HepG2 (cell line): ENCODE data around the gene ZNF669. TPM values are rescaled to one million over a fixed set of nuclear protein-coding genes. Genes with fewer than 3 reads are reported as not detected.

Experiments
- HHEX ChIP-seq: IDR thresholded peaks from 2 replicates; pipeline ENCODE4 v1.6.1; 2016; ENCODE audit warnings: control low read depth
- HOXA7 ChIP-seq: sonication (generic); formaldehyde crosslinking; IDR thresholded peaks from 2 replicates; pipeline ENCODE4 v1.8.1; 2022; ENCODE audit warnings: mild to moderate bottlenecking, missing genetic modification reagents, moderate library complexity
- HOXA9 ChIP-seq: sonication (generic); formaldehyde crosslinking; IDR thresholded peaks from 2 replicates; pipeline ENCODE4 v1.8.1; 2022; ENCODE audit warnings: missing genetic modification reagents, mild to moderate bottlenecking, moderate library complexity, borderline replicate concordance
- NPAS2 ChIP-seq: sonication (generic); formaldehyde crosslinking; IDR thresholded peaks from 2 replicates; pipeline ENCODE4 v1.8.0; 2022; ENCODE audit warnings: mild to moderate bottlenecking, missing genetic modification reagents, borderline replicate concordance
- SP4 ChIP-seq: sonication (generic); formaldehyde crosslinking; IDR thresholded peaks from 2 replicates; pipeline ENCODE4 v1.8.1; 2023; ENCODE audit warnings: mild to moderate bottlenecking, missing genetic modification reagents
- TFAP4 ChIP-seq: sonication (generic); IDR thresholded peaks from 2 replicates; pipeline ENCODE4 v1.6.1; 2016; ENCODE audit warnings: low read depth, borderline replicate concordance
- UBTF ChIP-seq: sonication (generic); formaldehyde crosslinking; IDR thresholded peaks from 2 replicates; pipeline ENCODE4 v1.4.0; 2020; ENCODE audit warnings: mild to moderate bottlenecking, missing genetic modification reagents
- XRCC5 ChIP-seq: fragments of 200-400 bp; formaldehyde crosslinking; optimal IDR thresholded peaks from 2 replicates; pipeline ENCODE3; 2017; ENCODE audit warnings: mild to moderate bottlenecking, low read length
- ZNF496 ChIP-seq: sonication (generic); formaldehyde crosslinking; IDR thresholded peaks from 2 replicates; pipeline ENCODE4 v1.8.1; 2023; ENCODE audit warnings: mild to moderate bottlenecking, moderate library complexity, missing genetic modification reagents; ENCODE audit not compliant: insufficient replicate concordance
- ZNF614 ChIP-seq: IDR thresholded peaks from 2 replicates; pipeline ENCODE4 v1.6.1; 2018; ENCODE audit warnings: missing biosample characterization, missing genetic modification reagents, inconsistent platforms, borderline replicate concordance
- ZNF678 ChIP-seq: sonication (generic); formaldehyde crosslinking; IDR thresholded peaks from 2 replicates; pipeline ENCODE4 v1.4.0; 2020; ENCODE audit warnings: mild to moderate bottlenecking, missing genetic modification reagents
- polyA plus RNA-seq, 8 experiments: library from polyadenylated mRNA; depleted of rRNA in 3 of 8; stranded (reverse) in 7 of 8; unstranded in 1 of 8; fragments of >200 nt; fragmentation: Illumina TruSeq in 4 of 8; extraction: Trizol in 4 of 8; gene quantifications; 2 replicates each; pipeline versions ENCODE4 v1.2.1 to v1.2.3, GENCODE V29; 2011 to 2016; ENCODE audit warnings: low read depth in 4 of 8, missing spikeins in 1 of 8, mixed read lengths in 1 of 8; ENCODE audit not compliant: insufficient read depth in 1 of 8
- total RNA-seq, 5 experiments: library from RNA; depleted of rRNA; stranded (reverse); fragments of >200 nt; fragmentation: Illumina TruSeq; extraction: Trizol; gene quantifications; 2 replicates each; pipeline ENCODE4 v1.2.3, GENCODE V29; 2016; ENCODE audit warnings: low read depth in 1 of 5
- TF ChIP-seq, protein P1 (sequence below): sonication (generic); formaldehyde crosslinking; IDR thresholded peaks from 2 replicates; pipeline ENCODE4 v1.5.0; 2020; ENCODE audit warnings: mild to moderate bottlenecking, missing genetic modification reagents, borderline replicate concordance
- TF ChIP-seq, protein P2 (sequence below): sonication (generic); formaldehyde crosslinking; IDR thresholded peaks from 2 replicates; pipeline ENCODE4 v1.5.0; 2020; ENCODE audit warnings: mild to moderate bottlenecking, missing genetic modification reagents, borderline replicate concordance

Gene ZNF669
- total and polyA plus RNA-seq, 2 of the 13 experiments (the other 11 are each of a cell fraction or from before 2014, with no cell fraction given) = 3.1 to 14.6 TPM

DNA sequence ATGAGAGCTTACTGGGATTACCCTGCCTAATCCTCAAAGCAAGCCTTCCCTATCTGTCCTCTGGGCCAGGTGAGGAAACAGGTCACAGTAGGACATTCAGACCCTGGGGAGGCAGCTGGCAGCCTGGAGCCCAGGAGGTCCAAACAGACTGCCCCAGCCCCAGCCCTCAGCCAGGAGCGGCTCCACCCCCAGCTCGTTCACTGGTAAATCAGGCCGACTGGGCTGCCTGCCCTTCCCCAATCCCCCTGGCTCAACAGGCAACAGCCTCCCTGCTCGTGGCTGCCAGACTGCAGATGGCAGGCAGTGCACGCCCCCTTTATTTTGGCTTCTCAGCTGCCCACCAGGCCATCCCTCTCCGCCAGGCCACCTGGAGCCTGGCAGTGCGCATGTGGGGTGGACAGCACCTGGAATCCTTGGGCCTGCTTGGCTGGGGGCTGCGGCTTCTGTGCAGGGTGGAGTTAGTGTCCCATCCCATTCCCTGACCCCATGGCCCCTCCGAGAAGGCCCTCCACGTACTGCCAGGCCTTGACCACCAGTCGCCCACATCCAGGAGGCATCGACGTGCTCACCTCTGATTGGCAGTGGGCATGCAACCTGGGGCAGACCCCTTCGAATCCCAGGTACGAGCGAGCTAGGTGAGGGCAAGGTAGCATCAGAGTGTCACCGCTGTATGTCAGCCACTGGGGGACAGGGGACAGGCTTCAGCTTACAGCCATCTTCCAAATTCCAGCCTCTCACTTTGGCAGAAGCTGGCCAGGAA lies 14.4 kb downstream of the ZNF669 start (continued):
- TF ChIP-seq ZNF614 (CRISPR knock-in tag) (no peak), UBTF (CRISPR knock-in tag) (peak; percentile 2; the same call in 1 of the 2 replicates), TFAP4 (0 out of 2 replicates have a peak, but pooled peaks have one; percentile 5), ZNF496 (CRISPR knock-in tag) (no peak), NPAS2 (CRISPR knock-in tag) (no peak), HOXA9 (CRISPR knock-in tag) (no peak), XRCC5 (no peak), HHEX (no peak), ZNF678 (CRISPR knock-in tag) (no peak), SP4 (CRISPR knock-in tag) (peak; percentile 37; the same call in 1 of the 2 replicates), HOXA7 (no peak)
- TF ChIP-seq, protein P1, sequence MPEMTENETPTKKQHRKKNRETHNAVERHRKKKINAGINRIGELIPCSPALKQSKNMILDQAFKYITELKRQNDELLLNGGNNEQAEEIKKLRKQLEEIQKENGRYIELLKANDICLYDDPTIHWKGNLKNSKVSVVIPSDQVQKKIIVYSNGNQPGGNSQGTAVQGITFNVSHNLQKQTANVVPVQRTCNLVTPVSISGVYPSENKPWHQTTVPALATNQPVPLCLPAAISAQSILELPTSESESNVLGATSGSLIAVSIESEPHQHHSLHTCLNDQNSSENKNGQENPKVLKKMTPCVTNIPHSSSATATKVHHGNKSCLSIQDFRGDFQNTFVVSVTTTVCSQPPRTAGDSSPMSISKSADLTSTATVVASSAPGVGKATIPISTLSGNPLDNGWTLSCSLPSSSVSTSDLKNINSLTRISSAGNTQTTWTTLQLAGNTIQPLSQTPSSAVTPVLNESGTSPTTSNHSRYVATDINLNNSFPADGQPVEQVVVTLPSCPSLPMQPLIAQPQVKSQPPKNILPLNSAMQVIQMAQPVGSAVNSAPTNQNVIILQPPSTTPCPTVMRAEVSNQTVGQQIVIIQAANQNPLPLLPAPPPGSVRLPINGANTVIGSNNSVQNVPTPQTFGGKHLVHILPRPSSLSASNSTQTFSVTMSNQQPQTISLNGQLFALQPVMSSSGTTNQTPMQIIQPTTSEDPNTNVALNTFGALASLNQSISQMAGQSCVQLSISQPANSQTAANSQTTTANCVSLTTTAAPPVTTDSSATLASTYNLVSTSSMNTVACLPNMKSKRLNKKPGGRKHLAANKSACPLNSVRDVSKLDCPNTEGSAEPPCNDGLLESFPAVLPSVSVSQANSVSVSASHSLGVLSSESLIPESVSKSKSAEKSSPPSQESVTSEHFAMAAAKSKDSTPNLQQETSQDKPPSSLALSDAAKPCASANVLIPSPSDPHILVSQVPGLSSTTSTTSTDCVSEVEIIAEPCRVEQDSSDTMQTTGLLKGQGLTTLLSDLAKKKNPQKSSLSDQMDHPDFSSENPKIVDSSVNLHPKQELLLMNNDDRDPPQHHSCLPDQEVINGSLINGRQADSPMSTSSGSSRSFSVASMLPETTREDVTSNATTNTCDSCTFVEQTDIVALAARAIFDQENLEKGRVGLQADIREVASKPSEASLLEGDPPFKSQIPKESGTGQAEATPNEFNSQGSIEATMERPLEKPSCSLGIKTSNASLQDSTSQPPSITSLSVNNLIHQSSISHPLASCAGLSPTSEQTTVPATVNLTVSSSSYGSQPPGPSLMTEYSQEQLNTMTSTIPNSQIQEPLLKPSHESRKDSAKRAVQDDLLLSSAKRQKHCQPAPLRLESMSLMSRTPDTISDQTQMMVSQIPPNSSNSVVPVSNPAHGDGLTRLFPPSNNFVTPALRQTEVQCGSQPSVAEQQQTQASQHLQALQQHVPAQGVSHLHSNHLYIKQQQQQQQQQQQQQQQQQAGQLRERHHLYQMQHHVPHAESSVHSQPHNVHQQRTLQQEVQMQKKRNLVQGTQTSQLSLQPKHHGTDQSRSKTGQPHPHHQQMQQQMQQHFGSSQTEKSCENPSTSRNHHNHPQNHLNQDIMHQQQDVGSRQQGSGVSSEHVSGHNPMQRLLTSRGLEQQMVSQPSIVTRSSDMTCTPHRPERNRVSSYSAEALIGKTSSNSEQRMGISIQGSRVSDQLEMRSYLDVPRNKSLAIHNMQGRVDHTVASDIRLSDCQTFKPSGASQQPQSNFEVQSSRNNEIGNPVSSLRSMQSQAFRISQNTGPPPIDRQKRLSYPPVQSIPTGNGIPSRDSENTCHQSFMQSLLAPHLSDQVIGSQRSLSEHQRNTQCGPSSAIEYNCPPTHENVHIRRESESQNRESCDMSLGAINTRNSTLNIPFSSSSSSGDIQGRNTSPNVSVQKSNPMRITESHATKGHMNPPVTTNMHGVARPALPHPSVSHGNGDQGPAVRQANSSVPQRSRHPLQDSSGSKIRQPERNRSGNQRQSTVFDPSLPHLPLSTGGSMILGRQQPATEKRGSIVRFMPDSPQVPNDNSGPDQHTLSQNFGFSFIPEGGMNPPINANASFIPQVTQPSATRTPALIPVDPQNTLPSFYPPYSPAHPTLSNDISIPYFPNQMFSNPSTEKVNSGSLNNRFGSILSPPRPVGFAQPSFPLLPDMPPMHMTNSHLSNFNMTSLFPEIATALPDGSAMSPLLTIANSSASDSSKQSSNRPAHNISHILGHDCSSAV (CRISPR knock-in tag) = no peak
- TF ChIP-seq, protein P2, sequence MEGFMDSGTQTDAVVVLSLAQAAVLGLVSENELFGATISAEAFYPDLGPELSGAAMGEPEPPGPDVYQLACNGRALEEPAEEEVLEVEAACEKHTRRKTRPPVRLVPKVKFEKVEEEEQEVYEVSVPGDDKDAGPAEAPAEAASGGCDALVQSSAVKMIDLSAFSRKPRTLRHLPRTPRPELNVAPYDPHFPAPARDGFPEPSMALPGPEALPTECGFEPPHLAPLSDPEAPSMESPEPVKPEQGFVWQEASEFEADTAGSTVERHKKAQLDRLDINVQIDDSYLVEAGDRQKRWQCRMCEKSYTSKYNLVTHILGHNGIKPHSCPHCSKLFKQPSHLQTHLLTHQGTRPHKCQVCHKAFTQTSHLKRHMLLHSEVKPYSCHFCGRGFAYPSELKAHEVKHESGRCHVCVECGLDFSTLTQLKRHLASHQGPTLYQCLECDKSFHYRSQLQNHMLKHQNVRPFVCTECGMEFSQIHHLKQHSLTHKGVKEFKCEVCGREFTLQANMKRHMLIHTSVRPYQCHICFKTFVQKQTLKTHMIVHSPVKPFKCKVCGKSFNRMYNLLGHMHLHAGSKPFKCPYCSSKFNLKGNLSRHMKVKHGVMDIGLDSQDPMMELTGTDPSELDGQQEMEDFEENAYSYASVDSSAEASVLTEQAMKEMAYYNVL (CRISPR knock-in tag) = no peak
